ENCODE measurements around the gene OR7A10. TPM values are rescaled to one million over a fixed set of nuclear protein-coding genes. Genes with fewer than 3 reads are reported as not detected.

Gene OR7A10
- total RNA-seq (not detected), polyA plus RNA-seq (not detected)
- long read RNA-seq, donor 1, result 0 reads
- long read RNA-seq, donor 2, result 0 reads
- long read RNA-seq, donor 3, result 0 reads

DNA sequence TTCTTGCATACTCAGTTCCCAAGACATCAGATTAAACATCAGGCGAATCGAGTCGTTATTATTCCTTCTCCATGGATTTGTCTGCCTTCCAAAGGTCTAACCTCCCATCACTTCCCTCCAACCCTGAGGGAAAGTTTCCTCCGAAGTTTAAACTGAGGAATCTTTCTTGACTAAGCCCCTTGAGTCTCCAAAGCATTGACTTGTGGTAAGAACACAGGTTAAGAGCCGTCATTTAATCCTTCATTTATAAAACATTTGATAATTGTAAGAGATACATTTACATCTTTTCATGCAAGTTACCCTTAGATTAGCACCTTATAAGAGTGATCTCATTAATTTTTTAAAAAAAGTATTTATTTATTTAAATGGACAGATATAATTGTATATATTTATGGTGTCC, at the start of gene OR7A10:
Gene OR7A10 (minus strand): TSS at position 101 of the 400 bp plus-strand sequence. CDS start 7,045 bp downstream, outside the sequence.
- Histone ChIP-seq H3K9me3 (no peaks in the 10 kb centered on the region), H3K27me3 (no peaks in the 10 kb centered on the region), H3K36me3 (no peaks in the 10 kb centered on the region), H3K27ac (no peak within 1 kb of the TSS), H3K4me3 (no peak within 1 kb of the TSS), H3K4me1 (ENCODE audit: insufficient read depth) (no peaks in the 10 kb centered on the region)
- DNase-seq, result no peak
- 77 to 81% (median 80%) methylated on average over 5 of the region's 5 CpGs for WGBS, 3 donors
- intact Hi-C loops (cut with DNase I), result no loop called here
- TF ChIP-seq EP300 (IDR thresholded peaks at IDR 0.05), result no peak
- no peak for TF ChIP-seq POLR2A (IDR thresholded peaks at IDR 0.05)
- TF ChIP-seq, protein P1, sequence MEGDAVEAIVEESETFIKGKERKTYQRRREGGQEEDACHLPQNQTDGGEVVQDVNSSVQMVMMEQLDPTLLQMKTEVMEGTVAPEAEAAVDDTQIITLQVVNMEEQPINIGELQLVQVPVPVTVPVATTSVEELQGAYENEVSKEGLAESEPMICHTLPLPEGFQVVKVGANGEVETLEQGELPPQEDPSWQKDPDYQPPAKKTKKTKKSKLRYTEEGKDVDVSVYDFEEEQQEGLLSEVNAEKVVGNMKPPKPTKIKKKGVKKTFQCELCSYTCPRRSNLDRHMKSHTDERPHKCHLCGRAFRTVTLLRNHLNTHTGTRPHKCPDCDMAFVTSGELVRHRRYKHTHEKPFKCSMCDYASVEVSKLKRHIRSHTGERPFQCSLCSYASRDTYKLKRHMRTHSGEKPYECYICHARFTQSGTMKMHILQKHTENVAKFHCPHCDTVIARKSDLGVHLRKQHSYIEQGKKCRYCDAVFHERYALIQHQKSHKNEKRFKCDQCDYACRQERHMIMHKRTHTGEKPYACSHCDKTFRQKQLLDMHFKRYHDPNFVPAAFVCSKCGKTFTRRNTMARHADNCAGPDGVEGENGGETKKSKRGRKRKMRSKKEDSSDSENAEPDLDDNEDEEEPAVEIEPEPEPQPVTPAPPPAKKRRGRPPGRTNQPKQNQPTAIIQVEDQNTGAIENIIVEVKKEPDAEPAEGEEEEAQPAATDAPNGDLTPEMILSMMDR (IDR thresholded peaks at IDR 0.05), result no peak

DNA sequence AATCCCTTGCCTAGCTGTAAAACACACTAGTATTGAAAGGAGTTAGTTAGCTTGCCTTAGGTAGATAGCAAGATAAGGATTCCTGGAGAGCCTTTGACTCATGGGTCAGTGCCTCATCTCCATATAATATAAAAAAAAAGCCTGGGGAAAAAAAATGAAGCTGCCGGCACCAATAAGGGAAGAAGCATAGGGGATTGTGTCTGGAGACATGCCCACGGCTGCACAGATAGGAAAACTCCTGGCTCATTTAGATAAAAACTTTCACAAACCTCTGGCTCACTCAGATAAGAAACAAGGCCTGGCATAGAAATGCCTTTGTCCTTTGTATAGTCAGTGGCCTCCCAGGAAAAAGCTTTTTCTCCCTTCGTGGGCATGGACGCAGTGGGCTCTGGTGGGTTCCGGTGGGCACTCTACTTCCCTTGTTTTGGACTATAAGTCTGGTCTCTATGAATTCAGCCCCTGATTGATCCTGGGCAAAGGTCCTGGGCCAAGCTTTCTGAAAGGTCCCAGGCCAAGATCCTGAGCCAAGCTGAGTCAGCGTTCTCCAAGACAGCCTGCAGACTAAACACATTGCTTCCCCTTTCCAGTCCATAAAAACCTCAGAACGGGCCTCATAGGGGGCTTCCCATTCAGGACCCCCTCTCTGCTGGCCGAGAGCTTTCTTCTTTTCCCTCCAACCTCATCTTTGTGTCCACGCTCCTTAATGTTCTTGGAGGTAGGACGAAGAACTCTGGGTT, 42.1 kb upstream of the OR7A10 start:
- TF ChIP-seq EP300 (IDR thresholded peaks at IDR 0.05) (no peak), POLR2A (IDR thresholded peaks at IDR 0.05) (no peak)
- TF ChIP-seq, protein P1 (IDR thresholded peaks at IDR 0.05), result no peak
- Histone ChIP-seq H3K9me3 (no peaks in the 10 kb centered on the region), H3K4me1 (ENCODE audit: insufficient read depth) (no peaks in the 10 kb centered on the region), H3K36me3 (no peaks in the 10 kb centered on the region), H3K27me3 (no peaks in the 10 kb centered on the region), H3K4me3 (no peak overlapping the region), H3K27ac (no peak overlapping the region)
- DNase-seq, result no peak
- intact Hi-C loops (cut with DNase I), result no loop called here
- WGBS, 3 donors, result 49 to 62% (median 58%) methylated on average over 10 of the region's 10 CpGs

GRCh38 chr19:14889994-14890642, 41.4 kb upstream of the OR7A10 start:
- H3K4me3 ChIP-seq, result no peak overlapping the region
- intact Hi-C loops (cut with DNase I), result no loop called here
- no peak overlapping the region for H3K27ac ChIP-seq
- no peaks in the 10 kb centered on the region for H3K9me3 ChIP-seq
- no peak for TF ChIP-seq EP300 (IDR thresholded peaks at IDR 0.05)
- no peak for TF ChIP-seq POLR2A (IDR thresholded peaks at IDR 0.05)
- TF ChIP-seq, protein P1 (IDR thresholded peaks at IDR 0.05), result no peak
- 61 to 70% (median 62%) methylated on average over 3 of the region's 3 CpGs for WGBS, 3 donors
- no peaks in the 10 kb centered on the region for H3K27me3 ChIP-seq
- no peaks in the 10 kb centered on the region for H3K36me3 ChIP-seq
- no peaks in the 10 kb centered on the region for H3K4me1 ChIP-seq (ENCODE audit: insufficient read depth)
- no peak for DNase-seq

DNA sequence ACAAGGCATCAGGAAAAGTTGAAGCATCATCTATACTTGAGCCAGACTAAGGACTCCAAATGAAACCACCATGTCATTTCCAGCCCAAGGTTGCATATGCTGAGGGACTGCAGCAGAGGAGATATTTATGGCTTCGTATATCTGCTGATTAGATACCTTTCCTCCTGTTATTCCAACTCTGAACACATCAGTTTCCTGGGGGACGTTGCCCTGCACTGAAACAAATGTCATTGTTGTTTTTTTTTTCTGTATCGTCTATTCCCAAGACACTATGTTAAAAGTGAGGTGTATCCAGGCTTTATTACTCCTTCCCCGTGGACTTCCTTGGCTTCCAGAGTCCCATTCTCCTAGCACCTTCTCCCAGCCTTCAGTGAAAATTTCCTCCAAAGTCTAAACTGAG, 37.3 kb upstream of the OR7A10 start, which contains the start of gene OR7A17:
Gene OR7A17 (minus strand): TSS at position 101 of the 400 bp plus-strand sequence. CDS start 4,777 bp downstream, outside the sequence.
- no peak for TF ChIP-seq POLR2A (IDR thresholded peaks at IDR 0.05)
- TF ChIP-seq EP300 (IDR thresholded peaks at IDR 0.05), result no peak
- TF ChIP-seq, protein P1 (IDR thresholded peaks at IDR 0.05), result no peak
- Histone ChIP-seq H3K27me3 (no peaks in the 10 kb centered on the region), H3K4me1 (ENCODE audit: insufficient read depth) (no peaks in the 10 kb centered on the region), H3K9me3 (no peaks in the 10 kb centered on the region), H3K36me3 (no peaks in the 10 kb centered on the region), H3K4me3 (no peak within 1 kb of the TSS), H3K27ac (no peak within 1 kb of the TSS)
- intact Hi-C loops (cut with DNase I), result no loop called here
- WGBS, 3 donors, result 44 to 53% (median 47%) methylated on average over 4 of the region's 4 CpGs
- no peak for DNase-seq
